ENCODE results near the gene COLEC11.

- TF ChIP-seq, protein P1, sequence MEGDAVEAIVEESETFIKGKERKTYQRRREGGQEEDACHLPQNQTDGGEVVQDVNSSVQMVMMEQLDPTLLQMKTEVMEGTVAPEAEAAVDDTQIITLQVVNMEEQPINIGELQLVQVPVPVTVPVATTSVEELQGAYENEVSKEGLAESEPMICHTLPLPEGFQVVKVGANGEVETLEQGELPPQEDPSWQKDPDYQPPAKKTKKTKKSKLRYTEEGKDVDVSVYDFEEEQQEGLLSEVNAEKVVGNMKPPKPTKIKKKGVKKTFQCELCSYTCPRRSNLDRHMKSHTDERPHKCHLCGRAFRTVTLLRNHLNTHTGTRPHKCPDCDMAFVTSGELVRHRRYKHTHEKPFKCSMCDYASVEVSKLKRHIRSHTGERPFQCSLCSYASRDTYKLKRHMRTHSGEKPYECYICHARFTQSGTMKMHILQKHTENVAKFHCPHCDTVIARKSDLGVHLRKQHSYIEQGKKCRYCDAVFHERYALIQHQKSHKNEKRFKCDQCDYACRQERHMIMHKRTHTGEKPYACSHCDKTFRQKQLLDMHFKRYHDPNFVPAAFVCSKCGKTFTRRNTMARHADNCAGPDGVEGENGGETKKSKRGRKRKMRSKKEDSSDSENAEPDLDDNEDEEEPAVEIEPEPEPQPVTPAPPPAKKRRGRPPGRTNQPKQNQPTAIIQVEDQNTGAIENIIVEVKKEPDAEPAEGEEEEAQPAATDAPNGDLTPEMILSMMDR (IDR thresholded peaks at IDR 0.05): no peak
- no peak for TF ChIP-seq REST (IDR thresholded peaks at IDR 0.05)
- no peak for TF ChIP-seq EP300 (IDR thresholded peaks at IDR 0.05)
Measured at GRCh38 chr2:3636586-3637310, 41.8 kb downstream of the COLEC11 start.
